ENCODE measurements around the gene SULT4A1.

- TF ChIP-seq CTCF (IDR thresholded peaks at IDR 0.05) (no peak), EZH2 (IDR thresholded peaks at IDR 0.05; ENCODE audit: borderline replicate concordance, insufficient read depth, low read depth, low read length, poor library complexity, severe bottlenecking) (no peak)
These were observed 86.1 kb downstream of the SULT4A1 start for GRCh38 chr22:43776081-43776670.

Measured in B cell (primary cell).